GM21529 (cell line): ENCODE measurements around the gene HIPK1.
A peak's percentile ranks its signal among the peaks of the same experiment; 100 is the strongest.

Source experiments
- ATAC-seq: cut with Tn5 transposase; IDR thresholded peaks from one replicate; pipeline ENCODE4 v1.9.1; 2021; ENCODE audit not compliant: unreplicated experiment

Gene HIPK1

GRCh38 chr1:113928941-113929749 lies at the start of gene HIPK1:
HIPK1 (plus strand) TSS chr1:113929324.
- ATAC-seq: peak; percentile 62

- ATAC-seq: no peak
Observed at GRCh38 chr1:113879739-113880038, 49.4 kb upstream of the HIPK1 start.

GRCh38 chr1:113881661-113882060 lies 47.5 kb upstream of the HIPK1 start:
- ATAC-seq: no peak

GRCh38 chr1:113886417-113887401 lies 42.4 kb upstream of the HIPK1 start:
- ATAC-seq: no peak

- no peak for ATAC-seq
Observed at GRCh38 chr1:113887402-113888175, 41.5 kb upstream of the HIPK1 start, which contains the start of gene BCL2L15. BCL2L15 (minus strand) TSS chr1:113887581; CDS start chr1:113887375, 206 bp downstream.

GRCh38 chr1:113890816-113891215 lies 38.3 kb upstream of the HIPK1 start:
- no peak for ATAC-seq

GRCh38 chr1:113891631-113892220 lies 37.4 kb upstream of the HIPK1 start:
- no peak for ATAC-seq

- no peak for ATAC-seq
Observed at GRCh38 chr1:113893267-113893666, 35.9 kb upstream of the HIPK1 start.

- ATAC-seq: no peak
Observed at GRCh38 chr1:113895098-113895497, 34.0 kb upstream of the HIPK1 start.

GRCh38 chr1:113895961-113896360 lies 33.2 kb upstream of the HIPK1 start:
- ATAC-seq: no peak

GRCh38 chr1:113898241-113898814 lies 30.8 kb upstream of the HIPK1 start:
- ATAC-seq: no peak

GRCh38 chr1:113899111-113899510 lies 30.0 kb upstream of the HIPK1 start:
- ATAC-seq: no peak

- no peak for ATAC-seq
Observed at GRCh38 chr1:113901191-113901590, 27.9 kb upstream of the HIPK1 start.

GRCh38 chr1:113903501-113904292 lies 25.4 kb upstream of the HIPK1 start:
- ATAC-seq: no peak

GRCh38 chr1:113904293-113904673 lies 24.8 kb upstream of the HIPK1 start:
- peak; percentile 33 for ATAC-seq

GRCh38 chr1:113904674-113905434 lies 24.3 kb upstream of the HIPK1 start, which contains the start of the genes AP4B1 and DCLRE1B:
AP4B1 (minus strand) TSS chr1:113904799; CDS start chr1:113904717, 82 bp downstream.
DCLRE1B (plus strand) TSS chr1:113905326; CDS start chr1:113905587, 261 bp downstream.
- ATAC-seq: peak; percentile 87

- no peak for ATAC-seq
Observed at GRCh38 chr1:113905435-113905861, 23.7 kb upstream of the HIPK1 start.

- ATAC-seq: no peak
Observed at GRCh38 chr1:113912594-113913311, 16.4 kb upstream of the HIPK1 start.
